Skeletal muscle satellite cell (primary cell): ENCODE data around the gene CCDC106.

ENCODE experiments used
- H3K27me3 ChIP-seq: 2 replicates; pipeline ENCODE4 v1.7.0; 2013; ENCODE audit warnings: low read length; ENCODE audit not compliant: control insufficient read depth, insufficient read depth
- H3K36me3 ChIP-seq: 2 replicates; pipeline ENCODE4 v1.7.0; 2013; ENCODE audit warnings: mild to moderate bottlenecking, control low read depth, low read length; ENCODE audit not compliant: insufficient read depth
- H3K4me1 ChIP-seq: 2 replicates; pipeline ENCODE4 v1.7.0; 2013; ENCODE audit warnings: low read length; ENCODE audit not compliant: control insufficient read depth, insufficient read depth
- H3K4me2 ChIP-seq: 2 replicates; pipeline ENCODE4 v1.7.0; 2013; ENCODE audit warnings: mild to moderate bottlenecking, low read length
- H3K4me3 ChIP-seq: 2 replicates; pipeline ENCODE4 v1.7.0; 2013; ENCODE audit warnings: low read length
- H3K9ac ChIP-seq: 2 replicates; pipeline ENCODE4 v1.7.0; 2013; ENCODE audit warnings: mild to moderate bottlenecking, low read depth, low read length, moderate library complexity
- H3K9me3 ChIP-seq: replicated peaks from 2 replicates; pipeline ENCODE4 v1.7.0; 2013; ENCODE audit warnings: mild to moderate bottlenecking, control low read depth, low read length

Gene CCDC106

GRCh38 chr19:55649268-55650125 is 1.5 kb downstream of the CCDC106 start:
- H3K4me1 ChIP-seq = peaks cover 28% of the 10 kb centered on the region

GRCh38 chr19:55650126-55650557 is 2.1 kb downstream of the CCDC106 start:
- no peaks in the 10 kb centered on the region for H3K9me3 ChIP-seq
- no peak overlapping the region for H3K4me3 ChIP-seq
- H3K36me3 ChIP-seq = peaks cover 14% of the 10 kb centered on the region
- H3K4me2 ChIP-seq = no peak overlapping the region
- peaks cover 22% of the 10 kb centered on the region for H3K4me1 ChIP-seq
- H3K9ac ChIP-seq = no peak overlapping the region
- H3K27me3 ChIP-seq = no peaks in the 10 kb centered on the region

More at GRCh38 chr19:55649268-55650125, 1.5 kb downstream of the CCDC106 start:
- Histone ChIP-seq H3K4me2 (peak overlapping the region; percentile 99), H3K9me3 (no peaks in the 10 kb centered on the region), H3K36me3 (peaks cover 21% of the 10 kb centered on the region), H3K9ac (peak overlapping the region; percentile 86), H3K4me3 (peak overlapping the region; percentile 92), H3K27me3 (no peaks in the 10 kb centered on the region)

- peaks cover 18% of the 10 kb centered on the region for H3K4me1 ChIP-seq
- no peak overlapping the region for H3K4me3 ChIP-seq
- no peak overlapping the region for H3K4me2 ChIP-seq
- no peaks in the 10 kb centered on the region for H3K9me3 ChIP-seq
- peaks cover 9% of the 10 kb centered on the region for H3K36me3 ChIP-seq
- no peaks in the 10 kb centered on the region for H3K27me3 ChIP-seq
- H3K9ac ChIP-seq = no peak overlapping the region
These were observed 2.7 kb downstream of the CCDC106 start for GRCh38 chr19:55650602-55651230.

- Histone ChIP-seq H3K9me3 (no peaks in the 10 kb centered on the region), H3K4me1 (peaks cover 20% of the 10 kb centered on the region), H3K36me3 (peaks cover 9% of the 10 kb centered on the region), H3K4me3 (no peak overlapping the region), H3K4me2 (no peak overlapping the region), H3K27me3 (no peaks in the 10 kb centered on the region), H3K9ac (no peak overlapping the region)
These were observed 3.2 kb downstream of the CCDC106 start for GRCh38 chr19:55651236-55651635.

GRCh38 chr19:55652311-55653128 is 4.5 kb downstream of the CCDC106 start:
- peaks cover 26% of the 10 kb centered on the region for H3K4me1 ChIP-seq
- peaks cover 9% of the 10 kb centered on the region for H3K36me3 ChIP-seq
- no peaks in the 10 kb centered on the region for H3K27me3 ChIP-seq
- H3K9me3 ChIP-seq = no peaks in the 10 kb centered on the region
- H3K4me3 ChIP-seq = no peak overlapping the region
- no peak overlapping the region for H3K9ac ChIP-seq
- H3K4me2 ChIP-seq = no peak overlapping the region

GRCh38 chr19:55653651-55654322 is 5.8 kb downstream of the CCDC106 start:
- Histone ChIP-seq H3K9ac (peak overlapping the region; percentile 99), H3K36me3 (peaks cover 12% of the 10 kb centered on the region), H3K4me2 (peak overlapping the region; percentile 98), H3K27me3 (no peaks in the 10 kb centered on the region), H3K4me3 (peak overlapping the region; percentile 93), H3K4me1 (peaks cover 32% of the 10 kb centered on the region), H3K9me3 (no peaks in the 10 kb centered on the region)

GRCh38 chr19:55654323-55654867 is 6.4 kb downstream of the CCDC106 start:
- peaks cover 29% of the 10 kb centered on the region for H3K4me1 ChIP-seq
- H3K9ac ChIP-seq = peak overlapping the region; percentile 99
- peak overlapping the region; percentile 93 for H3K4me3 ChIP-seq
- H3K9me3 ChIP-seq = no peaks in the 10 kb centered on the region
- H3K4me2 ChIP-seq = peak overlapping the region; percentile 98
- no peaks in the 10 kb centered on the region for H3K27me3 ChIP-seq
- peaks cover 16% of the 10 kb centered on the region for H3K36me3 ChIP-seq

GRCh38 chr19:55654868-55655647 is 7.0 kb downstream of the CCDC106 start, which contains the start of gene U2AF2:
TSS of gene U2AF2 (plus strand) at chr19:55655035. CDS start at chr19:55655105, 70 bp downstream.
- H3K4me1 ChIP-seq = peaks cover 28% of the 10 kb centered on the region
- peak within 1 kb of the TSS; percentile 99 for H3K9ac ChIP-seq
- H3K27me3 ChIP-seq = no peaks in the 10 kb centered on the region
- peak within 1 kb of the TSS; percentile 93 for H3K4me3 ChIP-seq
- peaks cover 20% of the 10 kb centered on the region for H3K36me3 ChIP-seq
- no peaks in the 10 kb centered on the region for H3K9me3 ChIP-seq
- H3K4me2 ChIP-seq = peak within 1 kb of the TSS; percentile 98

GRCh38 chr19:55655648-55656040 is 7.6 kb downstream of the CCDC106 start:
- Histone ChIP-seq H3K4me2 (peak overlapping the region; percentile 90), H3K9me3 (no peaks in the 10 kb centered on the region), H3K4me1 (peaks cover 28% of the 10 kb centered on the region), H3K4me3 (peak overlapping the region; percentile 93), H3K36me3 (peaks cover 24% of the 10 kb centered on the region), H3K9ac (peak overlapping the region; percentile 99), H3K27me3 (no peaks in the 10 kb centered on the region)

GRCh38 chr19:55656552-55656951 is 8.5 kb downstream of the CCDC106 start:
- Histone ChIP-seq H3K4me3 (peak overlapping the region; percentile 93), H3K9ac (peak overlapping the region; percentile 99), H3K9me3 (no peaks in the 10 kb centered on the region), H3K4me1 (peaks cover 28% of the 10 kb centered on the region), H3K27me3 (no peaks in the 10 kb centered on the region), H3K36me3 (peaks cover 26% of the 10 kb centered on the region), H3K4me2 (peak overlapping the region; percentile 90)
